GM23248 (cell line): Measurements from ENCODE around the gene GPATCH8. TPM values are rescaled to one million over a fixed set of nuclear protein-coding genes. Genes with fewer than 3 reads are reported as not detected.

Source experiments
- DNase-seq: peaks from one replicate; pipeline ENCODE4 v3.0.0-alpha.2; 2015
- H2AFZ ChIP-seq: fragments of 200-600 bp; sonication (generic); 2 replicates; pipeline ENCODE4 v1.6.1; 2016; ENCODE audit warnings: antibody characterized with exemption
- H3F3A ChIP-seq: fragments of 200-600 bp; sonication (generic); 2 replicates; pipeline ENCODE4 v1.6.1; 2016; ENCODE audit warnings: mild to moderate bottlenecking, antibody characterized with exemption, mixed run types; ENCODE audit not compliant: insufficient read depth
- H3K27ac ChIP-seq: fragments of 200-600 bp; sonication (generic); 2 replicates; pipeline ENCODE4 v1.5.1; 2016; ENCODE audit warnings: mild to moderate bottlenecking
- H3K27me3 ChIP-seq: fragments of 200-600 bp; sonication (generic); replicated peaks from 2 replicates; pipeline ENCODE4 v1.6.1; 2016; ENCODE audit warnings: mild to moderate bottlenecking; ENCODE audit not compliant: insufficient read depth
- H3K36me3 ChIP-seq: fragments of 200-600 bp; sonication (generic); 2 replicates; pipeline ENCODE4 v1.6.1; 2016; ENCODE audit warnings: low read depth, mild to moderate bottlenecking
- H3K4me1 ChIP-seq: fragments of 200-600 bp; sonication (generic); 2 replicates; pipeline ENCODE4 v1.6.1; 2016; ENCODE audit warnings: mild to moderate bottlenecking; ENCODE audit not compliant: insufficient read depth
- H3K4me2 ChIP-seq: fragments of 200-600 bp; sonication (generic); one replicate; pipeline ENCODE4 v1.6.1; 2016; ENCODE audit warnings: mild to moderate bottlenecking; ENCODE audit not compliant: unreplicated experiment
- H3K4me3 ChIP-seq: fragments of 200-600 bp; sonication (generic); 2 replicates; pipeline ENCODE4 v1.5.1; 2016; ENCODE audit warnings: mild to moderate bottlenecking
- H3K79me2 ChIP-seq: fragments of 200-600 bp; sonication (generic); 2 replicates; pipeline ENCODE4 v1.6.1; 2016; ENCODE audit warnings: mild to moderate bottlenecking; ENCODE audit not compliant: insufficient read depth
- H3K9ac ChIP-seq: fragments of 200-600 bp; sonication (generic); 2 replicates; pipeline ENCODE4 v1.6.1; 2016; ENCODE audit warnings: mild to moderate bottlenecking
- H3K9me2 ChIP-seq: fragments of 200-600 bp; sonication (generic); 2 replicates; pipeline ENCODE4 v1.6.1; 2016; ENCODE audit warnings: mixed run types, mild to moderate bottlenecking, moderate library complexity; ENCODE audit not compliant: insufficient read depth
- H3K9me3 ChIP-seq: fragments of 200-600 bp; sonication (generic); one replicate; pipeline ENCODE4 v1.6.1; 2017; ENCODE audit warnings: low read depth
- H4K20me1 ChIP-seq: fragments of 200-600 bp; sonication (generic); 2 replicates; pipeline ENCODE4 v1.6.0; 2016; ENCODE audit not compliant: insufficient read depth
- EZH2 ChIP-seq: fragments of 200-600 bp; sonication (generic); IDR thresholded peaks from 2 replicates; pipeline ENCODE4 v1.6.1; 2018; ENCODE audit warnings: antibody characterized with exemption, mild to moderate bottlenecking; ENCODE audit not compliant: insufficient read depth, poor library complexity, severe bottlenecking
- EZH2phosphoT487 ChIP-seq: fragments of 200-600 bp; sonication (generic); IDR thresholded peaks from 2 replicates; pipeline ENCODE4 v1.6.1; 2018; ENCODE audit warnings: antibody characterized with exemption, moderate library complexity, mild to moderate bottlenecking, low read depth; ENCODE audit not compliant: insufficient read depth
- WGBS, 2 experiments: methylation state at CpG; one replicate each; pipeline ENCODE4 v1.1.6; 2015 to 2017; ENCODE audit warnings: low lambda C conversion rate in 2 of 2, low coverage in 1 of 2; ENCODE audit errors: missing lambda C conversion rate in 2 of 2; 5-methylcytosine and 5-hydroxymethylcytosine counted together
- in situ Hi-C: fragments of 300-500 bp; cut with MboI; formaldehyde crosslinking; loops from 2 replicates; pipeline ENCODE4 v1.15.0; 2020
- polyA plus RNA-seq: library from polyadenylated mRNA; unstranded; fragments of >200 nt; fragmentation: Nextera tagmentation; extraction: Ambion mirVana; gene quantifications from 2 replicates; pipeline ENCODE4 v1.2.1, GENCODE V29; 2016
- total RNA-seq: library from RNA; depleted of rRNA; stranded (reverse); fragments of >200 nt; shearing (Covaris generic); gene quantifications from 2 replicates; pipeline ENCODE4 v1.2.3, GENCODE V29; 2014

Gene GPATCH8
- total and polyA plus RNA-seq, 2 experiments from 2014 or later: 18.0 to 28.4 TPM

GRCh38 chr17:44355642-44356099 is 147.5 kb downstream of the GPATCH8 start:
- Histone ChIP-seq H3K9me3 (no peaks in the 10 kb centered on the region), H3K4me1 (peaks cover 3% of the 10 kb centered on the region; the same call in 1 of the 2 replicates), H3K36me3 (no peaks in the 10 kb centered on the region), H2AFZ (no peak overlapping the region), H3K27ac (no peak overlapping the region), H3K79me2 (no peaks in the 10 kb centered on the region), H3K27me3 (no peaks in the 10 kb centered on the region), H3K4me3 (no peak overlapping the region), H3F3A (0 out of 2 replicates have a peak, but pooled peaks cover 5% of the 10 kb centered on the region), H3K9ac (no peak overlapping the region), H4K20me1 (no peaks in the 10 kb centered on the region), H3K9me2 (no peaks in the 10 kb centered on the region), H3K4me2 (no peak overlapping the region)
- in situ Hi-C loops: no loop called here
- no peak for DNase-seq
- WGBS, 2 experiments: 92 to 93% methylated on average over 17 of the region's 17 CpGs
- TF ChIP-seq EZH2 (no peak), EZH2phosphoT487 (no peak)

- DNase-seq: peak; percentile 53
- H3K4me2 ChIP-seq: no peak overlapping the region
These were observed 148.3 kb downstream of the GPATCH8 start for GRCh38 chr17:44354582-44355561.

GRCh38 chr17:44353672-44354331 is 149.4 kb downstream of the GPATCH8 start:
- in situ Hi-C loops: no loop called here
- H3K4me3 ChIP-seq: peak overlapping the region; percentile 66

More at GRCh38 chr17:44354582-44355561, 148.3 kb downstream of the GPATCH8 start:
- TF ChIP-seq EZH2phosphoT487 (no peak), EZH2 (no peak)
- H3F3A ChIP-seq: no peaks in the 10 kb centered on the region
- H3K27ac ChIP-seq: no peak overlapping the region
- H3K79me2 ChIP-seq: no peaks in the 10 kb centered on the region
- H4K20me1 ChIP-seq: no peaks in the 10 kb centered on the region
- H3K4me3 ChIP-seq: no peak overlapping the region; the same call in 1 of the 2 replicates
- H3K36me3 ChIP-seq: no peaks in the 10 kb centered on the region
- H2AFZ ChIP-seq: no peak overlapping the region
- no peak overlapping the region for H3K9ac ChIP-seq
- 31% methylated on average over 50 to 77 of the region's 77 CpGs for WGBS, 2 experiments
- no peaks in the 10 kb centered on the region for H3K9me3 ChIP-seq
- no peaks in the 10 kb centered on the region for H3K4me1 ChIP-seq
- in situ Hi-C loops: no loop called here
- H3K9me2 ChIP-seq: no peaks in the 10 kb centered on the region
- H3K27me3 ChIP-seq: no peaks in the 10 kb centered on the region

More at GRCh38 chr17:44353672-44354331, 149.4 kb downstream of the GPATCH8 start:
- peak; percentile 75 for DNase-seq
- WGBS, 2 experiments: 3% methylated on average over 57 to 60 of the region's 98 CpGs
- no peak for TF ChIP-seq EZH2
- no peak for TF ChIP-seq EZH2phosphoT487
- no peak overlapping the region for H3K27ac ChIP-seq
- H3K4me2 ChIP-seq: peak overlapping the region; percentile 69
- H3K27me3 ChIP-seq: no peaks in the 10 kb centered on the region
- no peaks in the 10 kb centered on the region for H3K9me3 ChIP-seq
- H3K9ac ChIP-seq: peak overlapping the region; percentile 41; the same call in 1 of the 2 replicates
- no peaks in the 10 kb centered on the region for H3K4me1 ChIP-seq
- no peaks in the 10 kb centered on the region for H3K36me3 ChIP-seq
- H2AFZ ChIP-seq: peak overlapping the region; percentile 54; the same call in 1 of the 2 replicates
- H3K79me2 ChIP-seq: no peaks in the 10 kb centered on the region
- no peaks in the 10 kb centered on the region for H4K20me1 ChIP-seq
- no peaks in the 10 kb centered on the region for H3K9me2 ChIP-seq
- no peaks in the 10 kb centered on the region for H3F3A ChIP-seq
